Measurements from ENCODE around the gene CST9. TPM values are rescaled to one million over a fixed set of nuclear protein-coding genes. Genes with fewer than 3 reads are reported as not detected.

The CST9 gene
- total RNA-seq, 3 donors from 2014 or later, result 2.3 TPM; not detected in 2

DNA sequence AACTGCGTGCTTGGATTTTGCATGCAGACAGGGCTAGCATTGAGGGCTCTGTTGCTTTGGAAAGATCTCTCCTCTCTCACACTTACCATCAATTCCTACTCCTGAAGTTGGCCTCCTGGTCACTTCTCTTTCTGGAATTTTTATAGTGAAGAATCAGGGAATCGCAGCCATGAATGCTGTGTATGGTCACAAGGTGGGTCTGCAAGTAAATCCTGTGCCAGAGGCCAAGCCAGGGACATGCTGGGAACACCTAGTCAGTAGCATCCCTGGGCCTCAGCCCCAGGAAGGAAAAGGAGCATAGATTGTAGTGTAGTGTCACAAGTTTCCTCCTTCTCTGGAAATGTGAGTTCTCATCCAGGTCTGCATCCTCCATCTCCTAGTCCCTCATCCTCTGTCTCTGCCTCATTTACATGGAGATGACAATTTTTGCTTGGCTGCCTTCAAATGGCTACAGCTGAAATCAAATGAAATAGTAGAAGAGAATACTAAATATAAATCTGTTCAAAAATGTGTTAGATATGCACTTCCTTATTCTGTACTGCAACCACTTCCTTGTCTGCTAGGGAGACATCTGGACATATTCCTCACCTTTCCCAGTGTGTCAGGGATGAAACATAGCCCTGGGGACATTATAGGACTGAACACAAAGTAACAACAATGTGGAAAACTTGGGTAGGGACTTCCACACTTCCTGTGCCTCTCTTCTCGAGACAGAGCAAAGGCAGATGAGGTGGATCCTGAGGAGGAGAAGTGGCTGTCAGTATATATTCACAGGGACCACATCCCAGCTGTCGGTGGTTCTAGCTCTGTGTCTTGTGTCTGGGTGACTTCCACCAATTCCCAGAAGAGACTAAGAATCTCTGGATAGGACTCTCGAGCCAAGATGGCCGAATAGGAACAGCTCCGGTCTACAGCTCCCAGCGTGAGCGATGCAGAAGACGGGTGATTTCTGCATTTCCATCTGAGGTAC is 17.0 kb downstream of the CST9 start:
- intact Hi-C loops (cut with DNase I; ENCODE audit: low total_unique reads), result no loop called here
- TF ChIP-seq, protein P1, sequence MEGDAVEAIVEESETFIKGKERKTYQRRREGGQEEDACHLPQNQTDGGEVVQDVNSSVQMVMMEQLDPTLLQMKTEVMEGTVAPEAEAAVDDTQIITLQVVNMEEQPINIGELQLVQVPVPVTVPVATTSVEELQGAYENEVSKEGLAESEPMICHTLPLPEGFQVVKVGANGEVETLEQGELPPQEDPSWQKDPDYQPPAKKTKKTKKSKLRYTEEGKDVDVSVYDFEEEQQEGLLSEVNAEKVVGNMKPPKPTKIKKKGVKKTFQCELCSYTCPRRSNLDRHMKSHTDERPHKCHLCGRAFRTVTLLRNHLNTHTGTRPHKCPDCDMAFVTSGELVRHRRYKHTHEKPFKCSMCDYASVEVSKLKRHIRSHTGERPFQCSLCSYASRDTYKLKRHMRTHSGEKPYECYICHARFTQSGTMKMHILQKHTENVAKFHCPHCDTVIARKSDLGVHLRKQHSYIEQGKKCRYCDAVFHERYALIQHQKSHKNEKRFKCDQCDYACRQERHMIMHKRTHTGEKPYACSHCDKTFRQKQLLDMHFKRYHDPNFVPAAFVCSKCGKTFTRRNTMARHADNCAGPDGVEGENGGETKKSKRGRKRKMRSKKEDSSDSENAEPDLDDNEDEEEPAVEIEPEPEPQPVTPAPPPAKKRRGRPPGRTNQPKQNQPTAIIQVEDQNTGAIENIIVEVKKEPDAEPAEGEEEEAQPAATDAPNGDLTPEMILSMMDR (IDR thresholded peaks at IDR 0.05), result no peak
- no peak for TF ChIP-seq POLR2AphosphoS5 (IDR thresholded peaks at IDR 0.05)
- TF ChIP-seq POLR2A (IDR thresholded peaks at IDR 0.05), result no peak

GRCh38 chr20:23587631-23588030 is 18.1 kb downstream of the CST9 start:
- TF ChIP-seq POLR2AphosphoS5 (IDR thresholded peaks at IDR 0.05) (no peak), POLR2A (IDR thresholded peaks at IDR 0.05) (no peak)
- TF ChIP-seq, protein P1 (IDR thresholded peaks at IDR 0.05), result no peak
- Histone ChIP-seq H3K36me3 (no peaks in the 10 kb centered on the region), H3K4me3 (no peak overlapping the region), H3K9me3 (no peaks in the 10 kb centered on the region), H3K4me1 (no peaks in the 10 kb centered on the region), H3K27me3 (no peaks in the 10 kb centered on the region), H3K27ac (no peak overlapping the region)
- peak in 1 of 2 donors; percentile 24 for DNase-seq (ENCODE audit: low spot score in 2 of 2)
- intact Hi-C loops (cut with DNase I; ENCODE audit: low total_unique reads), result no loop called here

More for the DNA sequence above, 17.0 kb downstream of the CST9 start:
- no peak overlapping the region for H3K27ac ChIP-seq
- H3K4me3 ChIP-seq, result no peak overlapping the region
- H3K36me3 ChIP-seq, result no peaks in the 10 kb centered on the region
- no peaks in the 10 kb centered on the region for H3K4me1 ChIP-seq
- no peak for DNase-seq (ENCODE audit: low spot score in 2 of 2)
- H3K9me3 ChIP-seq, result no peaks in the 10 kb centered on the region
- H3K27me3 ChIP-seq, result no peaks in the 10 kb centered on the region

GRCh38 chr20:23586735-23587525 is 18.8 kb downstream of the CST9 start:
- DNase-seq (ENCODE audit: low spot score in 2 of 2), result peak in 1 of 2 donors; percentile 50

GRCh38 chr20:23585808-23586734 is 19.6 kb downstream of the CST9 start:
- DNase-seq (ENCODE audit: low spot score in 2 of 2), result peak in 1 of 2 donors; percentile 54

More at GRCh38 chr20:23586735-23587525, 18.8 kb downstream of the CST9 start:
- Histone ChIP-seq H3K27ac (no peak overlapping the region), H3K36me3 (no peaks in the 10 kb centered on the region), H3K4me1 (no peaks in the 10 kb centered on the region), H3K4me3 (no peak overlapping the region), H3K27me3 (no peaks in the 10 kb centered on the region), H3K9me3 (no peaks in the 10 kb centered on the region)
- no peak for TF ChIP-seq POLR2AphosphoS5 (IDR thresholded peaks at IDR 0.05)
- TF ChIP-seq, protein P1 (IDR thresholded peaks at IDR 0.05), result no peak
- TF ChIP-seq POLR2A (IDR thresholded peaks at IDR 0.05), result no peak
- intact Hi-C loops (cut with DNase I; ENCODE audit: low total_unique reads), result no loop called here

More at GRCh38 chr20:23585808-23586734, 19.6 kb downstream of the CST9 start:
- H3K27ac ChIP-seq, result no peak overlapping the region
- TF ChIP-seq POLR2AphosphoS5 (IDR thresholded peaks at IDR 0.05) (no peak), POLR2A (IDR thresholded peaks at IDR 0.05) (no peak)
- TF ChIP-seq, protein P1 (IDR thresholded peaks at IDR 0.05), result no peak
- no peaks in the 10 kb centered on the region for H3K27me3 ChIP-seq
- intact Hi-C loops (cut with DNase I; ENCODE audit: low total_unique reads), result no loop called here
- H3K4me3 ChIP-seq, result no peak overlapping the region
- no peaks in the 10 kb centered on the region for H3K36me3 ChIP-seq
- H3K9me3 ChIP-seq, result no peaks in the 10 kb centered on the region
- H3K4me1 ChIP-seq, result no peaks in the 10 kb centered on the region
